Ascending aorta (tissue), 2 donors: ENCODE data around the gene SERBP1. TPM values are rescaled to one million over a fixed set of nuclear protein-coding genes. Genes with fewer than 3 reads are reported as not detected.

Experiments
- DNase-seq, 2 donors: peaks; one replicate each; pipeline ENCODE4 v3.0.0-alpha.2; 2019; ENCODE audit warnings: low spot score in 2 of 2
- H3K27ac ChIP-seq, 2 donors: fragments of 200-600 bp; sonication (generic); one replicate each; pipeline ENCODE4 v1.5.1; 2016 to 2017; ENCODE audit warnings: mild to moderate bottlenecking in 1 of 2
- H3K27me3 ChIP-seq: fragments of 200-600 bp; sonication (generic); one replicate; pipeline ENCODE4 v1.5.1; 2017
- H3K36me3 ChIP-seq, 2 donors: fragments of 200-600 bp; sonication (generic); one replicate each; pipeline ENCODE4 v1.5.1; 2016
- H3K4me1 ChIP-seq, 2 donors: fragments of 200-600 bp; sonication (generic); one replicate each; pipeline ENCODE4 v1.5.1; 2016 to 2017; ENCODE audit warnings: mild to moderate bottlenecking in 1 of 2
- H3K4me3 ChIP-seq, 2 donors: fragments of 200-600 bp; sonication (generic); one replicate each; pipeline ENCODE4 v1.5.1; 2016 to 2017; ENCODE audit warnings: mild to moderate bottlenecking in 1 of 2
- H3K9me3 ChIP-seq, 2 donors: fragments of 200-600 bp; sonication (generic); one replicate each; pipeline ENCODE4 v1.5.1; 2016
- intact Hi-C: fragments of 100-400 bp; cut with DNase I; formaldehyde crosslinking; loops from one replicate; pipeline ENCODE4 v1.15.1; 2023
- total RNA-seq: library from RNA; depleted of rRNA; stranded (reverse); fragments of >200 nt; gene quantifications from one replicate; pipeline ENCODE4 v1.1.0, GENCODE V29; 2016
- TF ChIP-seq, protein P1 (sequence below), 3 experiments: fragments of 200-600 bp in 2 of 3; fragments of 450-650 bp in 1 of 3; sonication (generic) in 2 of 3; IDR thresholded peaks; one replicate each; pipeline ENCODE4 v1.5.1; 2016 to 2019; ENCODE audit warnings: antibody characterized with exemption in 3 of 3, mild to moderate bottlenecking in 1 of 3, moderate library complexity in 1 of 3

SERBP1 gene
- total RNA-seq, 1 donor from 2014 or later, result 125 TPM

DNA sequence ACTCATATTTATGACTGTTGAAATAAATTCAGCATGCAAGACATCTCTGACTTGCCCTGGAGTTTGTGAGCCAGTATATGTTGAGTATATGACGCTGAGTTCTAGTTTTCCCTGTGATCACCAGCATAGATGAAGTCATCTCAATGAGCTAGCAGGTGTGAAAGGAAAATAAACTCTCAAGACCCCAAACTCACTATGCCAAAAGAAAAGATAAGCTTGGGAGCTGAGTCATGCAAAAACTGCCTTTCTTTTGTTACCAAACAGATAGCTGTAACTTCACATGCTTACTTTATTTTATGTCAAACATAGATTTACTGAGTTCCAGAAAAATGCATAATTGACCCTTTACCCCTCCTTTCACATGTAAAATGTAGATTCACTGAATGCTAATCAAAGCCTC, 52.9 kb downstream of the SERBP1 start:
- TF ChIP-seq, protein P1, sequence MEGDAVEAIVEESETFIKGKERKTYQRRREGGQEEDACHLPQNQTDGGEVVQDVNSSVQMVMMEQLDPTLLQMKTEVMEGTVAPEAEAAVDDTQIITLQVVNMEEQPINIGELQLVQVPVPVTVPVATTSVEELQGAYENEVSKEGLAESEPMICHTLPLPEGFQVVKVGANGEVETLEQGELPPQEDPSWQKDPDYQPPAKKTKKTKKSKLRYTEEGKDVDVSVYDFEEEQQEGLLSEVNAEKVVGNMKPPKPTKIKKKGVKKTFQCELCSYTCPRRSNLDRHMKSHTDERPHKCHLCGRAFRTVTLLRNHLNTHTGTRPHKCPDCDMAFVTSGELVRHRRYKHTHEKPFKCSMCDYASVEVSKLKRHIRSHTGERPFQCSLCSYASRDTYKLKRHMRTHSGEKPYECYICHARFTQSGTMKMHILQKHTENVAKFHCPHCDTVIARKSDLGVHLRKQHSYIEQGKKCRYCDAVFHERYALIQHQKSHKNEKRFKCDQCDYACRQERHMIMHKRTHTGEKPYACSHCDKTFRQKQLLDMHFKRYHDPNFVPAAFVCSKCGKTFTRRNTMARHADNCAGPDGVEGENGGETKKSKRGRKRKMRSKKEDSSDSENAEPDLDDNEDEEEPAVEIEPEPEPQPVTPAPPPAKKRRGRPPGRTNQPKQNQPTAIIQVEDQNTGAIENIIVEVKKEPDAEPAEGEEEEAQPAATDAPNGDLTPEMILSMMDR (IDR thresholded peaks at IDR 0.05), result no peak
- no peak overlapping the region for H3K4me3 ChIP-seq
- no peaks in the 10 kb centered on the region for H3K9me3 ChIP-seq
- H3K27ac ChIP-seq, result no peak overlapping the region
- intact Hi-C loops, result no loop called here
- no peaks in the 10 kb centered on the region for H3K27me3 ChIP-seq
- no peaks in the 10 kb centered on the region for H3K4me1 ChIP-seq
- no peak for DNase-seq
- no peaks in the 10 kb centered on the region for H3K36me3 ChIP-seq

DNA sequence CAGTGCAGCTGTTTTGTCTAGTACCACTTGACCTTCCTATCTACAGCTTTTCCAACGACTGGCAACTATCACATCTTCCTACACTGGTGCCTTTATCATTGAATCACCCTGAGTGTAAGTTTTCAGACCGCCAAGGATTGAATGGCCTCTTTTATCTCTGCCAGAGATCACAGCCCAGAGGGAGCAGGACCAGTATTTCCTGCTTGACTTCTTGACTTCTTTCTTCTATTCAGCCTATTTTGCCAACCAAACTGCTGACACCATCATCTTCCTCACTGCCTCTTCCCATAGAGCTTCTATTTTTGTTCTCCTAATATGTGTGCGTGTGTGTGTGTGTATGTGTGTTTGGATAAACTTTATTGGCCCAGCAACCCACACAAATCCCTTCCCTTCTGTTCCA, 53.8 kb downstream of the SERBP1 start:
- H3K27me3 ChIP-seq, result no peaks in the 10 kb centered on the region
- intact Hi-C loops, result no loop called here
- no peak overlapping the region for H3K27ac ChIP-seq
- H3K4me3 ChIP-seq, result no peak overlapping the region
- H3K36me3 ChIP-seq, result no peaks in the 10 kb centered on the region
- no peak for DNase-seq
- no peaks in the 10 kb centered on the region for H3K4me1 ChIP-seq
- TF ChIP-seq, protein P1 (IDR thresholded peaks at IDR 0.05), result no peak
- no peaks in the 10 kb centered on the region for H3K9me3 ChIP-seq

DNA sequence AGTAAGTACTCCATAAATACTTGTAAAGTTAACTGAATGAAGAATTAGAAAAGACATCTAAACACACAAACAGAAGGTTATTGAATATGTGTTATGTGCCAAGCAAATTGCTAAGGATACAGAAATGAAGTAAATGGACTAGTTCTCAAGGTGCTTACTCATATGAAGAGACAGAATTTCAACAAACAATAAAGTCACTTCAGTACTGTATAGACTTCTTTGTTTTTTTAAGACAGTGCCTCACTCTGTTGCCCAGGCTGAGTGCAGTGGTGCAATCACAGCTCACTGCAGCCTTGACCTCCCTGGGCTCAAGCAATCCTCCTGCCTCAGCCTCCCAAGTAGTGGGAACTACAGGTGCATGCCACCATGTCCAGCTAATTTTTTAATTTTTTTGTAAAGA, 57.3 kb downstream of the SERBP1 start:
- intact Hi-C loops, result no loop called here
- no peaks in the 10 kb centered on the region for H3K4me1 ChIP-seq

DNA sequence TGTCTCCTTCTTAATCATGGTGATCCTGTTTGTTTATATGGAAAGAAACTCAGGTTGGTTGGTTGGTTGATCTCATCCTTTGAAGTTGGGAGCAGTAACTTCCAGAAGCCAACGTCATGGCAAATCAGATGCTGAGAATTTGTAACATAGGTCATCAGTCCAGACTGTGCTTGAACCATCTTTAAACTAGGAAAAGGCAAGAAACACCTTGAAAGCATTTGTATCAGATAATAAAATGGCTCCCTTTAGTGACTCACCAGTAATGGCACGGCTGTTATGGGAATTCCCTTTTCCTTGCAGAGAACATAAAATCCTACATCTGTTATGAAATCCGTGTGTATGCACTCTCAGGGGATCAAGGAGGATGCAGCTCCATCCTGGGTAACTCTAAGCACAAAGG, 58.1 kb downstream of the SERBP1 start:
- Histone ChIP-seq H3K4me1 (no peaks in the 10 kb centered on the region), H3K27ac (no peak overlapping the region), H3K36me3 (no peaks in the 10 kb centered on the region), H3K9me3 (no peaks in the 10 kb centered on the region), H3K27me3 (no peaks in the 10 kb centered on the region), H3K4me3 (no peak overlapping the region)
- no peak for DNase-seq
- TF ChIP-seq, protein P1 (IDR thresholded peaks at IDR 0.05), result no peak
- intact Hi-C loops, result no loop called here

More for the DNA sequence above, 57.3 kb downstream of the SERBP1 start:
- no peak overlapping the region for H3K4me3 ChIP-seq
- TF ChIP-seq, protein P1 (IDR thresholded peaks at IDR 0.05), result no peak
- no peaks in the 10 kb centered on the region for H3K36me3 ChIP-seq
- H3K27ac ChIP-seq, result no peak overlapping the region
- H3K9me3 ChIP-seq, result no peaks in the 10 kb centered on the region
- no peaks in the 10 kb centered on the region for H3K27me3 ChIP-seq
- no peak for DNase-seq

DNA sequence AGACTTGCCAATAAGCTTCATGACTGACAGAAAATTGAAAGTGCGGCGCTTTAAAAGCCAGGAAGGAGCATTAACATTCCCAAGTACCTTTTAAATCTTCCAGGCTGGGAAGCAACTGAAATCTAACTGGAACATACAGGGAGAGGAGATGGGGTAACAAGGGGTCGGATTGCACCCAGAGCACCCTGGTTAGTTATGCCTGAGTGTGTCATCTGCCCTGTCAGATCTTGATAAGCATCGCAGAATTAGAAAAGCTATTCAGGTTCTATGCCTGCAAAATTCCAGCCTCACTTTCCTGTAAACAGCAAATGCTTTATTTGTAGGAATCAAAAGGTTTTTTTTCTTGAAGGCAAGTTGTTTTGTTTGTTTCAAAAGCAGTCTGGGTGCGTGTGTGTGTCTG, 58.5 kb downstream of the SERBP1 start:
- no peak overlapping the region for H3K4me3 ChIP-seq
- intact Hi-C loops, result no loop called here
- TF ChIP-seq, protein P1 (IDR thresholded peaks at IDR 0.05), result no peak

DNA sequence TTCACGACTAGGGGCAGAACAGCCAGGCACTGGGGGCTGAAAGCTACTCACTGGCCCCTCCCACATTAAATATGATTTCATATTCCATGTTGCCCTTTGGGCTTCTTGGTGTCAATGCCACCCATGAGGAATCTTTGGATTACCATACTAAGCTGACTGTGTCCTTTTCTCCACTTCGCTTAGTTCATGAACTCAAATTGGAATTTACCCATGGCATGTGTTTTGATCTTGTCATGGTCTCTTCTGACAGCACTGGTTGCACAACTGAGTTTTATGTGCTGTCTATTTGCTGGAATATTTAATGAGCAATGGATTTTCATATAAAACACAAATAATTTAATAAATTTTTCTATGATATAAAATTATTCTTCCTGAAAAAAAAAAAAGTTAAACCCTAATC, 59.2 kb downstream of the SERBP1 start:
- TF ChIP-seq, protein P1 (IDR thresholded peaks at IDR 0.05), result no peak
- intact Hi-C loops, result no loop called here
- H3K4me3 ChIP-seq, result no peak overlapping the region
- H3K9me3 ChIP-seq, result no peaks in the 10 kb centered on the region
- no peaks in the 10 kb centered on the region for H3K27me3 ChIP-seq
- H3K4me1 ChIP-seq, result no peaks in the 10 kb centered on the region
- no peaks in the 10 kb centered on the region for H3K36me3 ChIP-seq
- no peak for DNase-seq
- no peak overlapping the region for H3K27ac ChIP-seq

More for the DNA sequence above, 58.5 kb downstream of the SERBP1 start:
- no peak for DNase-seq
- no peaks in the 10 kb centered on the region for H3K27me3 ChIP-seq
- no peaks in the 10 kb centered on the region for H3K9me3 ChIP-seq
- no peaks in the 10 kb centered on the region for H3K36me3 ChIP-seq
- H3K27ac ChIP-seq, result no peak overlapping the region
- H3K4me1 ChIP-seq, result no peaks in the 10 kb centered on the region
